ENCODE data around the gene CALHM5.

GRCh38 chr6:116562614-116563013 lies 51.2 kb downstream of the CALHM5 start:
- TF ChIP-seq EZH2 (IDR thresholded peaks at IDR 0.05; ENCODE audit: insufficient read depth, poor library complexity, severe bottlenecking) (no peak), EZH2phosphoT487 (IDR thresholded peaks at IDR 0.05; ENCODE audit: insufficient read depth, low read depth) (no peak)
